GM10266 (cell line): Measurements from ENCODE around the gene ATXN2.
"Not testable (repeated sequence)": the region's sequence is repeated elsewhere in the genome, so short reads cannot be mapped to it uniquely, and the experiment has no call there.

Source experiments
- DNase-seq: peaks from one replicate; pipeline ENCODE4 v3.0.0; 2012; ENCODE audit errors: extremely low spot score
- CTCF ChIP-seq: IDR thresholded peaks from 2 replicates; pipeline ENCODE4 v1.5.1; 2012; ENCODE audit warnings: mild to moderate bottlenecking, low read depth; ENCODE audit not compliant: control insufficient read depth, insufficient read depth; ENCODE audit errors: missing control alignments

ATXN2 gene

GRCh38 chr12:111585690-111586089 is 13.4 kb downstream of the ATXN2 start:
- no peak for DNase-seq
- no peak for TF ChIP-seq CTCF

GRCh38 chr12:111584959-111585358 is 14.2 kb downstream of the ATXN2 start:
- TF ChIP-seq CTCF: no peak
- DNase-seq: no peak

- DNase-seq: not testable (repeated sequence)
These were observed 15.6 kb downstream of the ATXN2 start for GRCh38 chr12:111583506-111583905.

GRCh38 chr12:111582133-111582747 is 16.9 kb downstream of the ATXN2 start:
- no peak for TF ChIP-seq CTCF
- no peak for DNase-seq

GRCh38 chr12:111581434-111582132 is 17.5 kb downstream of the ATXN2 start:
- no peak for DNase-seq
- no peak for TF ChIP-seq CTCF

- TF ChIP-seq CTCF: no peak
- DNase-seq: no peak
These were observed 18.4 kb downstream of the ATXN2 start for GRCh38 chr12:111580737-111581136.

- no peak for DNase-seq
- no peak for TF ChIP-seq CTCF
These were observed 19.0 kb downstream of the ATXN2 start for GRCh38 chr12:111580119-111580425.

- no peak for DNase-seq
These were observed 20.2 kb downstream of the ATXN2 start for GRCh38 chr12:111578971-111579340.

More at GRCh38 chr12:111578971-111579340, 20.2 kb downstream of the ATXN2 start:
- no peak for TF ChIP-seq CTCF
